K562 (cell line): ENCODE results near the gene LEO1. TPM values are rescaled to one million over a fixed set of nuclear protein-coding genes. Genes with fewer than 3 reads are reported as not detected.

Experiments used
- ARID1B ChIP-seq: fragments of 450-650 bp; IDR thresholded peaks from 2 replicates; pipeline ENCODE4 v1.6.1; 2016; ENCODE audit warnings: antibody characterized with exemption, mild to moderate bottlenecking, inconsistent platforms
- ARID4B ChIP-seq: sonication (generic); formaldehyde crosslinking; IDR thresholded peaks from 2 replicates; pipeline ENCODE4 v1.8.0; 2022; ENCODE audit warnings: mild to moderate bottlenecking, missing genetic modification reagents
- ATF4 ChIP-seq: fragments of 450-650 bp; formaldehyde crosslinking; IDR thresholded peaks from 2 replicates; pipeline ENCODE4 v1.4.0; 2022; ENCODE audit warnings: mild to moderate bottlenecking, moderate library complexity
- CBFA2T3 ChIP-seq: fragments of 450-650 bp; IDR thresholded peaks from 2 replicates; pipeline ENCODE4 v1.6.1; 2017
- CXXC5 ChIP-seq: fragments of 250-450 bp; sonication (Bioruptor Pico); IDR thresholded peaks from 2 replicates; pipeline ENCODE4 v1.8.0; 2022; ENCODE audit warnings: inconsistent platforms, mild to moderate bottlenecking, moderate library complexity
- HMBOX1 ChIP-seq: sonication (generic); IDR thresholded peaks from 2 replicates; pipeline ENCODE4 v1.6.1; 2016
- KAT7 ChIP-seq: sonication (generic); formaldehyde crosslinking; IDR thresholded peaks from 2 replicates; pipeline ENCODE4 v1.8.0; 2022; ENCODE audit warnings: missing genetic modification reagents, mild to moderate bottlenecking, borderline replicate concordance
- NR4A1 ChIP-seq, 2 experiments: fragments of 250-450 bp in 1 of 2; fragments of 450-650 bp in 1 of 2; sonication (Bioruptor Pico) in 1 of 2; IDR thresholded peaks; 2 replicates each; pipeline versions ENCODE4 v1.4.0 to v1.6.1; 2016 to 2020; ENCODE audit warnings: mild to moderate bottlenecking in 2 of 2, missing compliant biosample characterization in 1 of 2, missing genetic modification characterization in 1 of 2, moderate library complexity in 1 of 2
- NUFIP1 ChIP-seq: fragments of 450-650 bp; IDR thresholded peaks from 2 replicates; pipeline ENCODE4 v1.6.1; 2018; ENCODE audit not compliant: partially characterized antibody
- POLR2A ChIP-seq: fragments of 450-650 bp; conservative IDR thresholded peaks from 2 replicates; pipeline ENCODE4 v1.6.1; 2016
- POLR2AphosphoS2 ChIP-seq: IDR thresholded peaks from 2 replicates; pipeline ENCODE4 v1.6.1; 2012; ENCODE audit warnings: low read length, improper control_type of control experiment
- RAD51 ChIP-seq: fragments of 450-650 bp; IDR thresholded peaks from 2 replicates; pipeline ENCODE4 v1.7.1; 2016; ENCODE audit warnings: low read depth, mild to moderate bottlenecking, borderline replicate concordance
- RCOR1 ChIP-seq, 2 experiments: IDR thresholded peaks; 2 replicates each; pipeline ENCODE4 v1.6.1; 2012; ENCODE audit warnings: low read depth in 2 of 2, low read length in 2 of 2, borderline replicate concordance in 1 of 2, improper control_type of control experiment in 1 of 2
- SMARCA4 ChIP-seq: fragments of 450-650 bp; IDR thresholded peaks from 2 replicates; pipeline ENCODE4 v1.6.1; 2016
- YBX1 ChIP-seq: fragments of 450-650 bp; IDR thresholded peaks from 2 replicates; pipeline ENCODE4 v1.7.1; 2016; ENCODE audit warnings: mild to moderate bottlenecking
- ZNF121 ChIP-seq: sonication (generic); formaldehyde crosslinking; conservative IDR thresholded peaks from 2 replicates; pipeline ENCODE4 v1.8.0; 2022; ENCODE audit warnings: missing genetic modification reagents
- ZNF592 ChIP-seq: fragments of 450-650 bp; IDR thresholded peaks from 2 replicates; pipeline ENCODE4 v1.6.1; 2017; ENCODE audit warnings: antibody characterized with exemption, mild to moderate bottlenecking
- polyA plus RNA-seq, 8 experiments: library from polyadenylated mRNA; depleted of rRNA in 4 of 8; stranded (reverse) in 5 of 8; unstranded in 3 of 8; fragments of >200 nt; fragmentation: Nextera tagmentation in 2 of 8; fragmentation: Illumina TruSeq in 1 of 8; extraction: Ambion mirVana in 2 of 8; extraction: Trizol in 1 of 8; gene quantifications; 2 replicates each; pipeline versions ENCODE4 v1.2.1 to v1.2.3, GENCODE V29; 2011 to 2014; ENCODE audit warnings: inconsistent platforms in 1 of 8, missing spikeins in 1 of 8
- total RNA-seq, 7 experiments: library from RNA; depleted of rRNA in 6 of 7; stranded (reverse); fragments of >200 nt in 6 of 7; fragmentation: Illumina TruSeq in 2 of 7; extraction: Trizol in 2 of 7; gene quantifications; 2 replicates each; pipeline versions ENCODE4 v1.2.1 to v1.2.3, GENCODE V29; 2011 to 2021; ENCODE audit warnings: low replicate concordance in 1 of 7

LEO1 gene
- total and polyA plus RNA-seq, 9 of the 15 experiments (the other 6 are each of a cell fraction or from before 2014, with no cell fraction given): 8.4 to 48.3 (median 37.9) TPM

- TF ChIP-seq RCOR1 (IDR thresholded peaks at IDR 0.05; ENCODE audit: borderline replicate concordance in 1 of 2, low read depth in 2 of 2, low read length in 2 of 2): peak in 1 of 2 experiments; percentile 25; a peak in 2 of 4 replicates
- peak; percentile 36; the same call in 1 of the 2 replicates for TF ChIP-seq CBFA2T3
- TF ChIP-seq POLR2AphosphoS2: no peak
- no peak for TF ChIP-seq YBX1
- TF ChIP-seq CXXC5: peak; percentile 30
- TF ChIP-seq ARID4B (CRISPR knock-in tag): no peak
- TF ChIP-seq NUFIP1: no peak
- peak; percentile 46; the same call in 1 of the 2 replicates for TF ChIP-seq RAD51
- TF ChIP-seq ATF4 (CRISPR knock-in tag): 0 out of 2 replicates have a peak, but pooled peaks have one; percentile 38
- TF ChIP-seq KAT7: peak; percentile 56; the same call in 1 of the 2 replicates
- peak; percentile 47; the same call in 1 of the 2 replicates for TF ChIP-seq SMARCA4
- TF ChIP-seq ARID1B: peak; percentile 70
- TF ChIP-seq POLR2A: no peak
- peak; percentile 89 for TF ChIP-seq ZNF121
- 0 out of 2 replicates have a peak, but pooled peaks have one; percentile 54 for TF ChIP-seq ZNF592
- peak; percentile 93 for TF ChIP-seq HMBOX1
- TF ChIP-seq NR4A1 (CRISPR knock-in tag; IDR thresholded peaks at IDR 0.05): no peak
- 0 out of 2 replicates have a peak, but pooled peaks have one; percentile 50 for TF ChIP-seq NR4A1 (tag; IDR thresholded peaks at IDR 0.05)
These were observed 37.3 kb upstream of the LEO1 start (continued) for GRCh38 chr15:52008698-52009434.
